T-helper 22 cell (primary cell): ENCODE results near the gene PLS1.

Experiments used
- DNase-seq: peaks from one replicate; pipeline ENCODE4 v3.0.0-alpha.2; 2020; ENCODE audit warnings: low read depth

Gene PLS1

GRCh38 chr3:142642956-142643355 lies 46.8 kb downstream of the PLS1 start:
- DNase-seq: no peak

GRCh38 chr3:142644502-142644901 lies 48.3 kb downstream of the PLS1 start:
- no peak for DNase-seq

- no peak for DNase-seq
These were observed 49.1 kb downstream of the PLS1 start for GRCh38 chr3:142645236-142645793.

- DNase-seq: no peak
These were observed 50.0 kb downstream of the PLS1 start for GRCh38 chr3:142646020-142646785.

GRCh38 chr3:142647856-142648255 lies 51.7 kb downstream of the PLS1 start:
- DNase-seq: no peak

GRCh38 chr3:142648950-142649349 lies 52.8 kb downstream of the PLS1 start:
- no peak for DNase-seq

- DNase-seq: no peak
These were observed 54.0 kb downstream of the PLS1 start for GRCh38 chr3:142650001-142650693.

- DNase-seq: no peak
These were observed 55.5 kb downstream of the PLS1 start for GRCh38 chr3:142651711-142652110.

GRCh38 chr3:142652826-142653292 lies 56.7 kb downstream of the PLS1 start:
- no peak for DNase-seq

- no peak for DNase-seq
These were observed 60.4 kb downstream of the PLS1 start for GRCh38 chr3:142656575-142656974.

GRCh38 chr3:142657033-142657432 lies 60.8 kb downstream of the PLS1 start:
- no peak for DNase-seq

- no peak for DNase-seq
These were observed 64.2 kb downstream of the PLS1 start for GRCh38 chr3:142660383-142660782.

- DNase-seq: no peak
These were observed 64.7 kb downstream of the PLS1 start for GRCh38 chr3:142660893-142661292.

GRCh38 chr3:142663865-142664264 lies 67.7 kb downstream of the PLS1 start:
- DNase-seq: no peak

- no peak for DNase-seq
These were observed 68.1 kb downstream of the PLS1 start for GRCh38 chr3:142664311-142664710.

- DNase-seq: no peak
These were observed 68.6 kb downstream of the PLS1 start for GRCh38 chr3:142664819-142665218.

GRCh38 chr3:142670120-142670519 lies 73.9 kb downstream of the PLS1 start:
- DNase-seq: no peak

- no peak for DNase-seq
These were observed 80.0 kb downstream of the PLS1 start for GRCh38 chr3:142676151-142676550.

- DNase-seq: no peak
These were observed 84.5 kb downstream of the PLS1 start for GRCh38 chr3:142680710-142681109.

- DNase-seq: no peak
These were observed 94.4 kb downstream of the PLS1 start for GRCh38 chr3:142690613-142691012.

- no peak for DNase-seq
These were observed 95.3 kb downstream of the PLS1 start for GRCh38 chr3:142691527-142691926.

GRCh38 chr3:142693136-142693853 lies 97.1 kb downstream of the PLS1 start:
- no peak for DNase-seq

GRCh38 chr3:142694225-142694624 lies 98.0 kb downstream of the PLS1 start:
- DNase-seq: no peak
